Right ventricle myocardium superior (tissue), 1 donor: Measurements from ENCODE around the gene SCUBE1. TPM values are rescaled to one million over a fixed set of nuclear protein-coding genes. Genes with fewer than 3 reads are reported as not detected.
A peak's percentile ranks its signal among the peaks of the same experiment; 100 is the strongest.
"Not testable (repeated sequence)": the region's sequence is repeated elsewhere in the genome, so short reads cannot be mapped to it uniquely, and the experiment has no call there.

Experiments
- ATAC-seq: fragments of 200-7000 bp; cut with Tn5 transposase; one replicate; pipeline ENCODE4 v1.9.1; 2020; ENCODE audit warnings: mild to moderate bottlenecking; ENCODE audit not compliant: poor library complexity
- DNase-seq: peaks from one replicate; pipeline ENCODE4 v3.0.0-alpha.2; 2020
- intact Hi-C: fragments of 100-400 bp; cut with DNase I; formaldehyde crosslinking; loops from one replicate; pipeline ENCODE4 v1.11.2; 2022
- total RNA-seq: library from RNA; stranded (reverse); fragmentation: NEBNext Ultra II Directional; extraction: Animal tissue kit (Norgen Biotek cat#: 25700); gene quantifications from one replicate; pipeline ENCODE4 v1.2.1, GENCODE V29; 2021
- donor health status: DM: no; HTN: yes; CAD: no; lungs with severe emphysema.

The SCUBE1 gene
- total RNA-seq, 1 donor from 2014 or later = 0.24 TPM

DNA sequence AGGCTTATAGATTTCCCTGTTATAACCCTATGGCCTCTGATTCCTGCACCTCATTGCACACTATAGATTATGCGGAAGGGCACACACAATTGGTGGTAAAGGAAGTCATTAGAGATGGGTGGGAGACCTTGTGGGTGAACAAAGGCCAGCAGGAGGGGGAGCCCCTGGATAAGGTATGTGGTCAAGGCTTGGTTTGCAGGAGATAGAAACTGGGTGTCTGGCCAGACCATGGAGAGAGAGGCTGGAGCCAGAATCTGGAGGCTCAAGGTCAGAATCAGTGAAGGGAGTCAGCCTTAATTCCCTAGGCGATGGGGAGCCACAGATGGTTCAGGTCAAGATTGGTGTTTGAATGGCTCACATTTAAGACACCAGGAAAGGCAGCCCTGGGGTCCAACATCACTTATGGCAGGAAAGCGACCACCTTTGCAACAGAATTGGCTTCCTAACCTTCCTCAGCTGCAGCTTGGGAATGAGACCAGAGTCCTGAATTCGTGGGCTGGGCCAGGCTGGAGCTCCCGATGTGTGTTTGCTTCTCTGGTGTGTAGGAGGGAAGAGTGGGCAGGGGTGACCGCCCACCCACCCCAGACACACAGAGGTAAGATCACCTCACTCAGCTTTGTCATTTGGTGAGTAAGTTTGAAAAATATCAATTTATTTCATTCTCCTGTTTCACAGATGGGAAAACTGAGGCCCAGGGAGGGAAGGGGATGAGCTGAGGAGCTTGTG, 22.7 kb upstream of the SCUBE1 start:
- ATAC-seq (no peak), DNase-seq (no peak)
- intact Hi-C loops = no loop called here

DNA sequence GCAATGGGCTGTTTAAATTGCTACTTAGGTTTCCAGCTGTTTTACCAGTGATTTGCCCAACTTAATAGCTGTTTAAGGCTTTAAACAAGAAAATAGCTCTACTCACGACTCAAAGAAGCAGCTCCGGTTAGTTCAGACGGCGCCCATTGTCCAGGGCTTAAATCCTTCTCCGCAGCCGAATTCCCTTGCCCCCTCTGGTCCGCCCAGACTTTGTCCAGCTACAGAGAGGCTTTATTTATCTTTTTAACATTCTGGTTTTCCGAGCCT, 20.9 kb upstream of the SCUBE1 start:
- intact Hi-C loops = no loop called here
- DNase-seq (no peak), ATAC-seq (no peak)

DNA sequence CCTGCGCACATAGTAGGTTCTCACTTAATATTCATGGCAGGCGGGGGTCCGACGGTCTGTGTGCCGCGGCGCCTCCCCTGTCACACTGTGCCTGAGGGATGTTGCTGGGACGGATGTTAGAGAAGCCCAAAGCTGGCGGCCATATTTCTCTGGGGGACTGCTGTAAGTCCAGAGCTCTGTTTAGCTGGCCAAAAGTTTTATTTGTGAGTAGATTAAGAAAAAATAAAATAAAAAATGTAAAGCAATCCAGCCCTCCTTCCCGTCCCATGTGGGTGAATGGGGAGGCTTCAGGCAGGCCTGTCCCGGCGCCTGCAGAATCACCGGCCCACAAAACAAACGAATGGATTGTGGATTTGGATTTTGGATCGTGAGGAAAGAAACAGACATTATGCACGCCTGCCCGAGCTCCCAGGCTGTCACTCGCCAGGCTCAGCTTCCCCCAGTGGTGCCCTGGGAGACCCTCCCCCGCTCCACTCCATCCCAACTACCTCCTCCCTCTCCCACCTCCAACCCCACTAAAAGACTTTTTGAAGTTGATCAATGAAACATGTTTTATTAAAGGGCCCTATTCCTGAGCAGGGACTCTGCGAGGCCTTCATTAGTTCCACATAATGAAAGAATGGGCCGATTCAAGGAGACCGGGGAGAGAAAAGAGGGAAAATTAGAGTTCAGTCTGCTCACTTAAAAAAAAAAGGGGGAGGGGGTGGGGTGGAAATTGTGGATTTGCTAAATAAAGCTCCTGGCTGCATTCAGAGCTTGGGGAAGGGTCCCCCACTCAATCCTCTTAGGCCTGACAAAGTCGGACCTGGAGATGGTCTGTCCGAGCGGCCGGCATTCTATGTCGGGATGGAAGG, 20.4 kb upstream of the SCUBE1 start:
- intact Hi-C loops = no loop called here
- ATAC-seq (no peak), DNase-seq (no peak)

DNA sequence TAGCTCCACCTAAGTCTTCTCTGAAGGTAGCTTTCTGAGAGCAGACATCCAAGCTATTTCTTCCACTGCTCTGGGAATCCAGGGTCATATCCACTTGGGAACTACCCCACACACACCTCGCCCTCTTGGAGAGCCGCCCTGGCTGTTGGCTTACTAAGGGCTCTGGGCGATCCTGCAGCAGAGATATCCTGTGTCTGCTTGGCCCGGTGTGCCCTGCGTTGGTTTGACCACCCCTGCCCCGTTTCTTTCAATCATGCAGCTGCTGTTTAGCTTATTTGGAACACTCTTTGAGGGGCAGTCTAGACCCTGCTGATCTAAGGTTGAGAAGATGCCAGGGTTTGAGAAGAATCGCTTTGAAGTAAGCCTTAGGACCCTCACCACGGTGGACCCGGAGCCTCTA, 17.4 kb upstream of the SCUBE1 start:
- DNase-seq = no peak
- ATAC-seq = no peak
- intact Hi-C loops = no loop called here

GRCh38 chr22:43356881-43357280, 13.7 kb upstream of the SCUBE1 start:
- intact Hi-C loops = no loop called here
- ATAC-seq (no peak), DNase-seq (no peak)

- intact Hi-C loops, ATAC-seq, DNase-seq: not testable (repeated sequence)
Observed at GRCh38 chr22:43355688-43356087, 12.5 kb upstream of the SCUBE1 start.

GRCh38 chr22:43351966-43352345, 8.8 kb upstream of the SCUBE1 start:
- no peak for DNase-seq
- ATAC-seq = no peak
- intact Hi-C loops = no loop called here

- no peak for ATAC-seq
- intact Hi-C loops = loop anchor here (5.0 kb wide), 1 partner anchor 117 kb away; no protein-coding TSS in a partner anchor
- DNase-seq = no peak
Observed at GRCh38 chr22:43349636-43350035, 6.5 kb upstream of the SCUBE1 start.

DNA sequence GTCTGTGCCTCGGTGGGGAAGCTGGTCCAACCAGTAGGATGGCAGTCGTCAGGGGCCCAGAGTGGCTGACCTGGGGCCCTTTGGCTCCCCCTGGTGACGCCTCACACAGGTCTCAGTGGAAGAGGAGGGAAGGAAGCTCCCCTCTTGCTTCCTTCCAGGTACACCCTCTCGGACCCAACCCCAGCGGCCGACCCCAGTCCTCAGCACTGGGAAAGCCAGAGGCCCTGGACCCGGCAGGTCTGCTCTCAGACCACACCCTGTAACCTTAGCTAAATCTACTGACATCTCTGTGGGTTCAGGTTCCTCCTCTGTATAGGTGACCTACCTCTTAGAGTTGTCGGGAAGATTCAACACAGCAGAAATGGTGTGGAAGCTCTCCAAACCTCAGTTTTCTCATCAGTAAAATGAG, 3.4 kb upstream of the SCUBE1 start:
- intact Hi-C loops = loop anchor here (2.0 to 5.0 kb wide), 2 partner anchors 72 to 114 kb away; no protein-coding TSS in a partner anchor
- ATAC-seq (peak; percentile 74), DNase-seq (peak; percentile 81)

- DNase-seq = no peak
- intact Hi-C loops = loop anchor here (2.0 to 5.0 kb wide), 2 partner anchors 71 to 114 kb away; no protein-coding TSS in a partner anchor
- ATAC-seq = no peak
Observed at GRCh38 chr22:43345761-43346301, 2.7 kb upstream of the SCUBE1 start.

GRCh38 chr22:43345356-43345755, 2.2 kb upstream of the SCUBE1 start:
- ATAC-seq (no peak), DNase-seq (no peak)
- intact Hi-C loops = loop anchor here (5.0 kb wide), 1 partner anchor 113 kb away; no protein-coding TSS in a partner anchor

- intact Hi-C loops = no loop called here
- no peak for ATAC-seq
- no peak for DNase-seq
Observed at GRCh38 chr22:43344520-43344787, 1.3 kb upstream of the SCUBE1 start.

GRCh38 chr22:43343670-43344519, 723 bp upstream of the SCUBE1 start:
- no peak for DNase-seq
- intact Hi-C loops = no loop called here
- peak; percentile 11 for ATAC-seq

DNA sequence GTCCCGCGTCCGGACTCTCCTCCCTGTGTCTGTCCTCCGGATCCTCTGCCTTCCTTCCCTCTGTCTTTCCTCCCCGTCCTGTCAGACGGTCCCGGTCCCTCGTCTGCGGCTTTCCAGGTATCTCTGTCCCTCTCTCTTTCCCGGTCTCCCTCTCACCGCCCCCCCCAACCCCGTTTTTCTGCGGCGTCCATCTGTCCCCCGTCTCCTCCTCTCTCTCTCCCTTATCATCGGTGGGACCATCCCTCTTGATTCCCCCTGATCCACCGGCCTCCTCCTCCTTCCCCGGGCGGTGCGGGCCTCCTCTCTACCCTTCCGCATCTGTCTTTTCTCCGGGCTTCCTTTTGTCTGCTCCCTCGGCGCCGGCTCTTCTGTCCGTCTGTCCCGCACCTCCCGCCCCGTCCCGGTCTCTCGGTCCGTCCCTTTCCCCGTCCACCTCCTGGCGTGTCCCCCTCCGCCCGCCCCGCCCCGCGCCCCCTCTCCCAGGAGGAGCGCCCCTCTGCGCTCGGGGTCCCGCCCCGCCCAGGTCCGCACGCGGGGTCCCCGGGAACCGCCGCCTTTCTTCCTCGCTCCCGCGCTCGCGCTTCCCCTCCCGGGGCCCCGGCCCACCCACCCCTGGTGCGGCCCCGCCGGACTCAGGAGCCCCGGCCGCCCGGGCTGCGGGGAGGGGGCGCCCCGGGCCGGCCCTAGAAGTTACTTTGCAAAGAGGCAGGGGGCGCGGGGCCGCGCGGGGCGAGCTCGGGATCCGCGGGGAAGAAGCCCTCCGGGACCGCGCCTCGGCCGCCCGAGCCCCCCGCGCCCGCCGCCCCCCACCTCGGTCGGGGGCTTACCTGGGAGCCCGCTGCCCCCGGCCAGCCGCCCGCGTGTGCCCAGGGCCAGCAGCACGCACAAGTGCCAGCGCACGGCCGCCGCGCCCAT, 568 bp downstream of the SCUBE1 start:
- no peak for ATAC-seq
- no peak for DNase-seq
- intact Hi-C loops = no loop called here

- intact Hi-C loops = no loop called here
- DNase-seq (no peak), ATAC-seq (no peak)
Observed at GRCh38 chr22:43341565-43341964, 1.6 kb downstream of the SCUBE1 start.

DNA sequence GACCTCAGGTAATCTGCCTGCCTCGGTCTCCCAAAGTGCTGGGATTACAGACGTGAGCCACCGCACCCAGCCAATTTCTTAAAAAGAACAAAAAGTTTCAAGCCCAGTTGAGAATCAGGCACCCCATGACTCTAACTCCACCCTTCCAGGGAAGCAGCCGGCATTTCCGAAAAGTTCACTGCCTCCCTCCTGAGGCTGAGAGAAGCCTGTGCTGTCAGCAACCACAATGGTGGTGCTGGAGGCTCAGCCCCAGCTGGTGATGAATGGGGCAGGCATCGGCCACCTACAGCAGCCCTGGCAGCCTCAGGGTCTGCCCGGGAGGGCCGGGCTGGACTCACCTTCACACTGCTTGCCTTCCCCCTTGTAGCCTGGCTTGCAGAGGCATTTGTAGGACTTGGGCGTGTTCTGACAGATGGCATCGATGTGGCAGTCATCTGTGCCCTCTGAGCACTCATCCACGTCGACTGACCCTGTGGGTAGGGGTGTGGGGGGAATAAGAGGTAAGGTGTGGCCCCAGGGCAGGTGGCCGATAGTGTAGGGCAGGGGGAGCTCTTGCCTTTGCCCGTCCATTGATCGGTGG, 4.3 kb downstream of the SCUBE1 start:
- ATAC-seq (no peak), DNase-seq (no peak)
- intact Hi-C loops = no loop called here

- intact Hi-C loops = no loop called here
- no peak for DNase-seq
- no peak for ATAC-seq
Observed at GRCh38 chr22:43337946-43338345, 5.2 kb downstream of the SCUBE1 start.

GRCh38 chr22:43337385-43337784, 5.8 kb downstream of the SCUBE1 start:
- intact Hi-C loops = no loop called here
- no peak for ATAC-seq

More at GRCh38 chr22:43337385-43337784, 5.8 kb downstream of the SCUBE1 start:
- no peak for DNase-seq
